GM21576 (cell line): ENCODE results near the gene SHTN1.
A peak's percentile ranks its signal among the peaks of the same experiment; 100 is the strongest.

Source experiments
- ATAC-seq: cut with Tn5 transposase; IDR thresholded peaks from one replicate; pipeline ENCODE4 v1.9.1; 2021; ENCODE audit warnings: mild to moderate bottlenecking, moderate library complexity; ENCODE audit not compliant: unreplicated experiment

SHTN1 gene, protein sequence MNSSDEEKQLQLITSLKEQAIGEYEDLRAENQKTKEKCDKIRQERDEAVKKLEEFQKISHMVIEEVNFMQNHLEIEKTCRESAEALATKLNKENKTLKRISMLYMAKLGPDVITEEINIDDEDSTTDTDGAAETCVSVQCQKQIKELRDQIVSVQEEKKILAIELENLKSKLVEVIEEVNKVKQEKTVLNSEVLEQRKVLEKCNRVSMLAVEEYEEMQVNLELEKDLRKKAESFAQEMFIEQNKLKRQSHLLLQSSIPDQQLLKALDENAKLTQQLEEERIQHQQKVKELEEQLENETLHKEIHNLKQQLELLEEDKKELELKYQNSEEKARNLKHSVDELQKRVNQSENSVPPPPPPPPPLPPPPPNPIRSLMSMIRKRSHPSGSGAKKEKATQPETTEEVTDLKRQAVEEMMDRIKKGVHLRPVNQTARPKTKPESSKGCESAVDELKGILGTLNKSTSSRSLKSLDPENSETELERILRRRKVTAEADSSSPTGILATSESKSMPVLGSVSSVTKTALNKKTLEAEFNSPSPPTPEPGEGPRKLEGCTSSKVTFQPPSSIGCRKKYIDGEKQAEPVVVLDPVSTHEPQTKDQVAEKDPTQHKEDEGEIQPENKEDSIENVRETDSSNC

DNA sequence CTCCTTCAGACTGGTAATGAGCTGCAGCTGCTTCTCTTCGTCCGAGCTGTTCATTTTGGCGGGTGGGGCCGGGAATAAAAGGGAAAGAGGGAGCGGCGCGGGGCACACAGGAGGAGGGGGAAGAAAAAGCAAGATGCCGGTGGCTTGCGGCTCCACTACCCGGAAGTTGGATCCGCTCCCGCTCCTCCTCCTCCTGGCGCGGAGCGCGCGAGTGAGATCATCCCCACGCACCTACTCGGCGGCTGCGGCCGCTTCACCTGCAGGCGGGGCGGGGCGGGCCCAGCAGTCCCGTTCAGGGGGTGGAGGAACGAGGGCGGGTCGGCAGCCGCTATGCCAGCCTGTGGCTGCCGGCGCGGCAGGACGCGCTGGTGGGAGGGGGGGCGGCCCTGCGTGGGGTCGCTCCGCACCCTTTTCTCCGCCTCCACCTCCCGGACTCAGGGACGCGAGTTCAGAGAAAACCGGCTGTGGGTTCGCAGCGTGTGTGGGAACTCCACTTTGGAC lies at the start of gene SHTN1:
SHTN1 (minus strand) TSS at position 162 of the 501 bp plus-strand sequence; CDS start at position 54, 108 bp downstream.
- ATAC-seq = peak; percentile 46

DNA sequence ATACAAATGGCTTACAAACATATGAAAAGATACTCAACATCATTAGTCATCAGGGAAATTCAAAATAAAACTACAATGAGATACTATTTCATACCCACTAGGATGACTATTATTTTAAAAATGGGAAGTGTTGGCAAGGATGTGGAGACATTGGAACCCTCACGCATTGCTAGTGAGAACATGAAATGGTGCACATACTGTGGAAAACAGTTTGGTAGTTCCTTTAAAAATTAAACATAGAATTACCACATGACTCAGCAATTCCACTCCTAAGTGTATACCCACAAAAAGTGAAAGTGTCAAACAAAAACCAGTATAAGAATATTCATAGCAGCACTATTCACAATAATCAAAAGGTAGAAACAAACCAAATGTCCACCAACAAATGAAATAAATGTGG lies 48.5 kb upstream of the SHTN1 start:
- ATAC-seq = no peak

DNA sequence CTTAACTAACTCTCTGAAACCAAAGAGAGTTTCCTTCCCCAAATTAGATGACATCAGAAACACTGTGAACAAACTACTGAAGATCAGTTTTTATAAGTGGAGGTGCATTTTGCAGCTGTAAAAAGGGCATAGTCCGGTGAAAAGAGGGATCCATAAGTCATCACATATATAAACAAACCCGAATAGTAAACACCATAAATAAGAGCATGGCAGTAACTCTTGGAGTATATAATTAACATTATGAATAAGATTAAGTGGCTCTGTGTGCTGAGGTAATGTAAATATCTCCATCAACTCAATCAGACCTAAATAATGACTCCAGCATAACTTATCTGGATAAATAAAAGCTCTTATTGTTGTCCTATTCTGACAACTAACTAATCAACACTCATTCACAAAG lies 43.0 kb upstream of the SHTN1 start:
- no peak for ATAC-seq

DNA sequence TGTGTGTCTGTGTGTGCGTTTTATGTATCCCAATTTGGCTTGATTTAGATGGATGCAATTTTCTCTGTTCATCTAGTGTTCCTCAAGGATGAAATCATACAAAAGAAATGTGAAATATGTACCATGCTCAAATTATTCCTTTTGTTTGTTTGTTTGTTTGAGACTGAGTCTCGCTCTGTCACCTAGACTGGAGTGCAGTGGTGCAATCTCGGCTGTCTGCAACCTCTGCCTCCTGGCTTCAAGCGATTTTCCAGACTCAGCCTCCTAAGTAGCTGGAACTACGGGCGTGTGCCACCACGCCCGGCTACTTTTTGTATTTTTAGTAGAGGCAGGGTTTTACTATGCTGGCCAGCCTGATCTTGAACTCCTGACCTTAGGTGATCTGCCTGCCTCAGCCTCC lies 11.3 kb upstream of the SHTN1 start:
- no peak for ATAC-seq

DNA sequence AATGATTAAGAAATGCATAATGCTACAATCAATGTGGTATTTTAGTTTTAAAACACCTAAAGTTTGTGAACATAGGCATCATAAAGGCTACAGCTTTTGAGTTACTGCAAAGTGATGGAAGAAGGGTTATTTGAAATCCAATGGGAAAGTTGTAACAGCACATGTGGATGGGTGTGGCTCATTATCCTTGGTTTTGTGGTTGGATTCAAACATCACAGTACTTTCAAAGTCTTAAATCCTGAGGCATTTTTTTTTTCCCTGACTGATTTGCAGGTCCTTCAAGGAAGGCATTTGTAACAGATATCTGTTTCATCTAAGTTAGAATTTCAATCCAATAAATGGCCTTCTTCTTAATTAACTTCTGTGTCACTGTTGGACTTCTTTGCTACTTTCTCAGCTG lies 9.8 kb upstream of the SHTN1 start:
- ATAC-seq = no peak

DNA sequence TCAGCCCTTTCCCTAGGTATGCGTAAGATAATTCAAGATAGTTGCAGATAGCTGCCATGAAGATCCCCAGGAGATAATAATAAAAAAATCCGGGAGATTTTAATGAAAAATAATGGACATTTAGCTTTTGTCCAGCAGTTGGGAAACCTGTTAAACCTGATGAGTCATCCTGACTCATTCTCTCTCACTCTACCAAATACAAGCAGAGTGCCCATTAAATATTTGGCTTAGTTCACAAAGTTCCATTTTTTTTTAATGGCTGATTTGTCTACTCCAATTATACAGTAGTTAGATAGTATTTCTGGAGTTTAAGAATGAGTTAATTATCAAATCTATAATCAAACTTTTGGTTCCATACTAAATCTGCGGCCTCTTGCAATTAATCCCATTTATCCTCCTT lies 2.1 kb upstream of the SHTN1 start:
- no peak for ATAC-seq

DNA sequence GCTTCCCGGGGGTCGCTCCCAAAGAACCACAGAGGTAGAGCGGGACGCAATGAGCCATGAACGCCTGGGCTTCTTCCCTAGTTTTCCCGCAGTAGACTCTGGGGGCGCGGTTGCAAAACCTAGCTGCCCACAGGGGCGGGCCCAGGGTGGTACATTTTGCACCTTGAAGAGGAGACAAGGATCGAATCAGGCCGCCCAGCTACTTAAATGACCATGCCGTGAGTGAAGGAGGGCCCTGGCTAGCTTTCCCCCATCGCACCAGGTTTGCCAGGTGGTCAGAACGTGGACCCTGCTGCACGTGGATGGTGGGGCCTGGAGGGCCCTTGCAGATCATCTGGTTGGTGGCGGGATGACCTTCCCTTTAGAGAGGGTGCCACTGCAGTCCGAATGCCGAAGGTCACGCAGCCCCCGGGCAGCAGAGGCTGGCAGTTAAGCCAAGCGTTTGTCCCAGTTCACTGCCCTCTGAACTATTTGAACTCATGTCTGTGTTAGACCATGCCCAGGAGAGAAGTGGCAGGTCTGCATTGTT lies 604 bp upstream of the SHTN1 start:
- ATAC-seq = no peak

DNA sequence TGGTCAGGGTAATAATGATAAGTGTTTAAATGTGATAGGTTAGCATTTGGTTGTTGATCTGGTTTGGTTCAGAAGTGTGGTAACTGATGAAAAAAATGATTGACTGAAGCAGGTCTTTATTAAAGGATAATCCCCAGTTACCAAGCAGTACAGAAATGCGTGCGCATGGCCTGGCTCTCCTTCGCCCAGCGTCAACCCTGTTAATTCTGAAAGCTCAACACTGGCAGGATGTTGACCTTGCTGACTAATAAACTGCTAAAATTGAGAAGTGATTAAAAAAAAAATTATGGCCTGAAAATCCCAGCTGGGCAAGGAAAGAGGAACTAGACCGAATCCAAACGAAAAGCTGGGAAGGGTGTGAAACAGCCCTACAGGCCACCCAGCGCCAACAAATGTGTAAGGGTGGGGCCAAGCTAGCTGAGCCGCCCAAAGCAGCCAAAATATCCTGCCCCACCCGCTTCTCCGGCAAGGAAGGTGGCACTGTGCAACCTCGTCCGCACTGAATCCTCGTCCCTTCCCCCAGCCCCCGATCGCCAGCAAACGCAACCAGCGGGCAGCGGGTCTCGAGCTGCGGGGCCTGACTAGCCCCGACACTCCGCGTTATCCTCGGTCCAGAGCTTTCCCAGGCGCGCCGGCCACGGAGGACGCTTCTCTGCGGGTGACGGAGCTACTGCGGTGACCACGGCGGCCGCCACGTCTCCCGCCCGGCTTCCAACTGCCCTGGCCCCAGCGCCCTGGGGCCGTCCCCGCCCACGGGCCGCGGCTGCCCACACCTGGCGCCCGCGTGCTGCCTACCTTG lies 561 bp downstream of the SHTN1 start:
- ATAC-seq = peak; percentile 54

DNA sequence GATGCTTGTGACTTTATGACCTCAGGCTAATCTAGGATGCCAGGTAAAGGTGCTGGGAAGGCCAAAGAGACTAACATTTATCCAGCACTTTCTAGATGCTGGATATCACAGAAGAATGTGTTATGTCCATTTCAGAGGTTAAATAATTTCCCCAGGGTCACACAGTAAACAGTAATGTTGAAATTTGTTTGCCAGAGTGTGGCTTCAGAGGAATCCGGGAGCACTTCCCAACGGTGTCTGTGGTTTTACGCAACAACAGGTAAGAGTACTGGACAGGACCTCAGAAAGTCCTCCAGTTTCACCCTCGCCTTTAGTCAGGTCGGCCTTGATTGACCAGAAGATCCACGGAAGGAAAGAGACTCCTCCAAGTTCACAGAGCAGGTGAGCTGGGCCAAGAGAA lies 1.7 kb downstream of the SHTN1 start:
- no peak for ATAC-seq

DNA sequence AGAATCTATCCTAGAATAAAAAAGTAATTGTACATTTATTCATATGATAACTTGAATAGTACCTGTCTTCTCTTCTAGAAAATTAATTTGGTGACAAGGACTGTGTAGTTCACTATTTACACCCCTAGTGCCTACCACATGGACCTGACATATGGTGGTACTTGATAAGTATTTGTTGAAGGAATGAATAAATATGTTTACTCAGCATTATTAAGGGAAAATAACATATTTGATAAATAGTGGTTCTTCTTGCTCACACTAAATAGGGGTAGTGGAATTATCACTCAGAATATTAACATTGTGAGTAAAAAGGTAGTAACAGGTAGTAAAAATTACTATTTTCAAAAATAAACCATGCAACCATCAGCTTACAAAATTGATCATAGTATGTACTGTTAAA lies 2.8 kb downstream of the SHTN1 start:
- no peak for ATAC-seq

DNA sequence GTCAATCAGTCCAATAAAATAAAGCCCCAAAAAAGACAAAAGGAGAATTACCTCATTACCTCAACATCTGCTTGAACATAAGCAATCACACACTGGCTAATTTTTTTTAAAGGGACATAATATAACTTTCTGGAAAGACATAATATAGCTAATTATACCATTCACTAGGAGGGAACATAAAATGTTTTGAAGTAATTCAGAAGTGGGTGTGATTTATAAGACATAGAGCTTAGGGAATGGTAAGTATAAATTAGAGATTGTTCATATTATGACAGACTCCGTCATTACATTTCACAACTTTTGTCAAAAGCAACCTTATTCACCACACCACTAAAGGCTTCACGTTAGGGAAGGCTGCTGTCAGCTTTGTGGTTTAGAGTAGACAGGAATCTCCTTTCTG lies 3.8 kb downstream of the SHTN1 start:
- ATAC-seq = no peak

DNA sequence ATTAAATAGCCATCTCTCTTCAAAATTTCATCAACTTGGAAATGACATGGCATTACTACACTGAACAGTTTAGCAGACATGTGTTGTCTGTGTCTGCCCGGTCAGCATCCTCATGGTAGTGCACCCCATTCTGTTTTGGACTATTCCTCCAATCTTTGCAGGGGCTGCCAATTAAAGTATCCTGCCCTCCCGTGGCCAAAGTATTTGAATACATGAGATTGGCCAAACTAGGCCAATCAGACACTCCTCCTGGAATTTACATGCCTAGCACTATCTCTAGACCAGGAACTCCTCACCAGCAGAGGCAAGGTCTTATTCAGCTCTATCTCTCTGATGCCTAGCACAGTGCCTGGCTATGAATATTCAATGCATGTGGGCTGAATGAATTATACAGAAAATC lies 4.4 kb downstream of the SHTN1 start:
- ATAC-seq = no peak

DNA sequence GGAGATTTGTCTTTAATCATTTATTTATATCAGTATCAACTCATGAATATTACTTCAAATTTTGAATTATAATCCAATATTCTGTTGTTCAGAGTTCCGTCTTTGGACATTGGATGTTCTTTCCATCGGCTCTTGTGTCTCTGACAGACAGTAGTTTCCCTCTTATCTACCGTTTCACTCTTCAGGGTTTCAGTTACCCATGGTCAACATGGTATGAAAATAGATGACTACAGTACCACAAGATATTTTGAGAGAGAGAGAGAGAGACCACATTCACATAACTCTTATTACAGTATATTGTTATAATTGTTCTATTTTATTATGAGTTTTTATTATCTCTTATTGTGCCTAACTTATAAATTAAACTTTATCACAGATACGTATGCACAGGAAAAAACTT lies 6.8 kb downstream of the SHTN1 start:
- ATAC-seq = no peak

DNA sequence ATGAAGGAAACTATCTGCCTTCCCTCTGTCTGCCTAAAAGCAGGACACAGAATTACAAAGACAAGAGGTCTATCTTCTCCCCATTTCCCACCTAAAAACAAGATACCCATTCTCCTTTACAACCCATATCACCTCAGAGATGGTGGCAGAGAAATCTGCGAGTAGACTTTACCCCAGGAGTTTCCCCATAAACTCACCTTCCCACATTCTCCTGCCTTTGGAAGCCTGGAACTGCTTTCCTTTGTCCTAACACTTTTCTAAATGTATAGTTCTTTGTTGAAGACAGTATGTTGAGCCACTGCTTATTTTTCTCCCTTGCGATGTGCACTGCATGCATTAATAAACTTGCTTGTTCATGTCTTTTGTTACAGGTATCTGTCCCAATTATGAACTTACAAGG lies 8.0 kb downstream of the SHTN1 start:
- no peak for ATAC-seq

DNA sequence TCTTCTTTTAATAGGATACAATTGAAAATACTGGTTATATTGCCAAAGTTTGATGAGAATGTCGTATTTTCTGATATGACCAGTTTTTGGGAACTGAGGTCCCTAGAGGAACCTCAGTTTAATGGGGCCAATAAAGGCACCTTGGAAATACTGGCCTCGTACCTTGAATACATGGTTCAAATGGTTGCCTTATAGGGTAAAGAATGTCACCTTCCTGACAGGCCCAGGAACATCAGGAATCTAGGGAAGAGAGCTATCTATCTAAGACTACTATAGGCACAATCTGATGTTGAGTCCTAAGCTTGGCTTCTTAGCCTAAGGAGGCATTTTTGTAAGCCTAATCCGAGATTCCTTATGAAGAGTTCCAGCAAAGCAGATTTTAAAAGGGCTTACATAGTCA lies 9.3 kb downstream of the SHTN1 start:
- ATAC-seq = no peak

DNA sequence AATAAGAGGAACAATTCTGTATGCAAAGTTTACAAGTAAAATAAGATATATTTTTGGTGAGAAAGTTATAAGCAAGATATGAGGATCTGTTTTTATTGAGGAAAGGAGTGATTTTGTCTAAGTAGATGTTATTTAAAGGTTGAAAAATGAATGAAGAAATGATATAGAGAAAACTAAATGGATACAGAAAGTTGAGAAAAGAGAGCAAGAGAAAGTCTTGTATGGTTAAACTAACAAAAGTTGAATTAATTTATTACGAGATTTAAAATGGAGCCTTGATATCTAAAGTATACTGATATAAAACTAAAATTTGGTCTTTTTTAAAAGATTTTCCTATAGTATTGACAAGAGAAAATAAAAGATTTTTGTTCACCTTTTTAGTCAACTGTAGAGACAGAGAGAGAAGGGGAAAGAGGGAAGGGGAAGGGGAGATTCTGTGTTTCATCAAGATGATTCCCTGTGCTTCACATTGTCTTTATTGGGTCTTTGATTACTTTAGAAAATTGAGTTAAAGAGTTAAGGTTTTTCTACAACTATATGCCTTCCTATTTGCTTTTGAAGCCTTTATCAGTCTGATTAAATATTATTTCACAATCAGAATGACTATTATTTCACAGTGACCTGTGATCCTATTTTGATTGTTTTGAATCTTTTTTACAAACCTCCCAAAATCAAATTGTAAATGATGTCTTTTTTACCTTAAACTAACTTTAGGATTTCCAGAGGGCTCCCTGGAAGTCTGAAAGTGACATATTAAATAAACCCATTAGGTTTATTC lies 10.7 kb downstream of the SHTN1 start:
- no peak for ATAC-seq

DNA sequence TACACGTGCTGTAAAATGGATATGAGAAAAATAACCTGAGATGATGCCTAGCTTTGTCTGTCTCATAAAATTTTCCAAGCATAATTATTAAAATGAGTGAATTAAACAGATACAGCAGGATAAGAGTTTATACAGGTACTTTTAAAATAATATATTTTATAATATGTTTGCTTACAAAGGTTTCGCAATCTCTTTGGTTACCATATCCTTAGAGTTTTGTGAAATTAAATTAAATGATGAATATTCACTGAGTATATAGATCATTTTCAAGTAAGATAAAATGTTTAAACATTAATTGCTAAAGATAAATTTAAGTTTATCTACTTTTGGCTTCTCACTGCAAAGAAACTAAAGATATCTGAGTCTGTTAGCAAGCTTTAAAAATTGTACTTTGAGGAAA lies 11.4 kb downstream of the SHTN1 start:
- ATAC-seq = no peak

DNA sequence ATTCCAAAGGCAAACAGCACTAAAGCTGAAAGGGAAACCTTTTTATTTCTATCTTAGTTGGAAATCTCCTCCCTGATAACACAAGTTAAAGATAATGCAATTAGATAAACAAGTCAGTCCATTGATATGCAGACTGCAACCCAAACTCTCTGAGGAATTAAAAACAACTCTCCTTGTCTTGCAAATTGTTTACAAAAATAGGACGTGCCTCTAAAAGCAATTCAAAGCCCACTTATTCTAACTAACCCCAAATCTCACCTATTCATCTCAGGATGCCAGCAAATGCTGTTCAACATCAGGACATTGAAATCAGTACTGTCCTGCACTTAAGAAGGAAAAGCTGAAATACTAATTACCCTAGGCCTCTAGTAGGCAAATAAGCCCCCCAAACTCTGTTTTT lies 12.8 kb downstream of the SHTN1 start:
- no peak for ATAC-seq

DNA sequence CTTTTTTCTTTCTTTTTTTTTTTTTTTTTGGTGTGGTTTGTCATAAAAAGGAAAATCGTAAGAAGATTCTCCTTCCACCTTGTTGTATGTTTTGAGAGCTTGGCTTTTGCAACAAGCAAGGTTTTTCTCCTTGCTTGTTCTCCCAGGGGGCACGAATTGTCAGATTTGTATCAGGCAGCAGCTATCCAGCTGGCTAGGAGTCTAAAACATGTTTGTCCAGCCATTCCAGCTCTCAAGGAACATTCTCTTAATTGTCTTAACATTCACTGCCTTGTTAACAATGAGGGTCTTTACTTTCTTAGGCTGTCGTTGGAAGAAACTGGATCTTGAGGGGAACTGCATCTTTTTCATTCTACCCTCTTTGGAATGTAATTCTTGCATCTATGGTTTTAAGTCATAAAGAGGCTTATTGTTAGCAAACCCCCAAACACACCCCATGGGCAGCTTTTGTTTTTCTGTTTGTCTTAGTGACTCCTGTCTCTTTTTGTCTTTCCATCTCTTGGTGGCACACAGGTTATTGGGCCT lies 14.6 kb downstream of the SHTN1 start:
- no peak for ATAC-seq

DNA sequence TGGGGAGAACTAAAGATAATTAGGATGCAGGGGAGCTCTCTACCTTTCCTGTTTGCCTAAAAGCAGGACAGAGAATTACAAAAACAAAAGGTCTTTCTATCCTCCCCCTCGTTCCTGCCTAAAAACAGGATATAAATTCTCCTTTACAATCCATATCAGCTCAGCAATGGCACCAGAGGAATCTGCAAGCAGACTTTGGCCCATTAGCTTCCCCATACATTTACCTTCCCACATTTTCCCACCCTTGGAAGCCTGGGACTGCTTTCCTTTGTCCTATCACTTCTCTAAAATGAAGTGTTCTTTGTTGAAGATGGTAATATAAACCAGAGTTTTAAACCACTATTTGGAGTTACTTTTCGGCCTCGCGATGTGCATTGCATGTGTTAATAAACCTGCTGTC lies 15.5 kb downstream of the SHTN1 start:
- no peak for ATAC-seq
